GM12864 (cell line): ENCODE results near the gene ID4.

Source experiments
- DNase-seq: peaks from one replicate; pipeline ENCODE4 v3.0.0-alpha.2; 2011; ENCODE audit warnings: low read depth
- H3K4me3 ChIP-seq: 2 replicates; pipeline ENCODE4 v1.5.1; 2011; ENCODE audit warnings: mild to moderate bottlenecking, low read depth, low read length, control low read depth
- TF ChIP-seq, protein P1 (sequence below): IDR thresholded peaks from 2 replicates; pipeline ENCODE4 v1.5.1; 2011; ENCODE audit warnings: low read depth, mild to moderate bottlenecking, moderate library complexity, low read length, control low read depth, inconsistent platforms; ENCODE audit errors: missing control alignments

The ID4 gene

DNA sequence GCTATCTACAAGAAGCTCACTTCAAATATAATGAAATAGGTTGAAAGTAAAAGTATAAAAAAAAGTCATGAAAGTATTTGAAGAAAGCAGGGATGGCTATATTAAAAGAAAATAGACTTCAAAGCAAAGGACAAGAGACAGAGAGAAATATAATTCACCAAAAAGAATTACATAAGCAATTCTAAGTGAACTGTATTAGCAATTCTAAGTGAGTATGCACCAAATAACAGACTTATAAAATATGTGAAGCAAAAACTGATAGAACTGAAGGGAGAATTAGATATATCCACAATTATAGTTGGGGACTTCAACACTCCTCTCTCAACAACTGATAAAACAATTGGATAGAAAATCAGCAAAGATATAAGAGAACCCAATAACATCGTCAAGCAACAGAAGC is 38.8 kb upstream of the ID4 start:
- no peak overlapping the region for H3K4me3 ChIP-seq
- TF ChIP-seq, protein P1, sequence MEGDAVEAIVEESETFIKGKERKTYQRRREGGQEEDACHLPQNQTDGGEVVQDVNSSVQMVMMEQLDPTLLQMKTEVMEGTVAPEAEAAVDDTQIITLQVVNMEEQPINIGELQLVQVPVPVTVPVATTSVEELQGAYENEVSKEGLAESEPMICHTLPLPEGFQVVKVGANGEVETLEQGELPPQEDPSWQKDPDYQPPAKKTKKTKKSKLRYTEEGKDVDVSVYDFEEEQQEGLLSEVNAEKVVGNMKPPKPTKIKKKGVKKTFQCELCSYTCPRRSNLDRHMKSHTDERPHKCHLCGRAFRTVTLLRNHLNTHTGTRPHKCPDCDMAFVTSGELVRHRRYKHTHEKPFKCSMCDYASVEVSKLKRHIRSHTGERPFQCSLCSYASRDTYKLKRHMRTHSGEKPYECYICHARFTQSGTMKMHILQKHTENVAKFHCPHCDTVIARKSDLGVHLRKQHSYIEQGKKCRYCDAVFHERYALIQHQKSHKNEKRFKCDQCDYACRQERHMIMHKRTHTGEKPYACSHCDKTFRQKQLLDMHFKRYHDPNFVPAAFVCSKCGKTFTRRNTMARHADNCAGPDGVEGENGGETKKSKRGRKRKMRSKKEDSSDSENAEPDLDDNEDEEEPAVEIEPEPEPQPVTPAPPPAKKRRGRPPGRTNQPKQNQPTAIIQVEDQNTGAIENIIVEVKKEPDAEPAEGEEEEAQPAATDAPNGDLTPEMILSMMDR: no peak
- DNase-seq: no peak

DNA sequence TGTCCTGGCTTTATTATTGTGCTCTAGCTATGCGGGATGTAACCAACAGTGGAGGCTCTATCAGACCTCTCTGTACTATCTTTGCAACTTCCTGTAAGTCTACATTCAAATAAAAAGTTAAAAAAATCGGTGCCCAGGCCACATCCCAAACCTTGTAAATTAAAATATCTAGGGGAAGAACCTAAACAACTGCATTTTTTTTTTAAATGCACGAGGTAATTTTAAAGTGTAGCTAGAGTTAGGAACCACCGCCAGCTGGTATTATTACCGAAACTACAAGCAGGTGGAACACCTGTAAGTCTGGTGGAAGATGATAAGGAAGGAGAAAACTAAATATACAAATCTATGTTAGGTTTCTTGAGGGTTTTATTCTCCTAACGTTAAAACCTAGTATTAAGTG is 34.5 kb upstream of the ID4 start:
- DNase-seq: no peak
- TF ChIP-seq, protein P1: no peak
- H3K4me3 ChIP-seq: no peak overlapping the region

DNA sequence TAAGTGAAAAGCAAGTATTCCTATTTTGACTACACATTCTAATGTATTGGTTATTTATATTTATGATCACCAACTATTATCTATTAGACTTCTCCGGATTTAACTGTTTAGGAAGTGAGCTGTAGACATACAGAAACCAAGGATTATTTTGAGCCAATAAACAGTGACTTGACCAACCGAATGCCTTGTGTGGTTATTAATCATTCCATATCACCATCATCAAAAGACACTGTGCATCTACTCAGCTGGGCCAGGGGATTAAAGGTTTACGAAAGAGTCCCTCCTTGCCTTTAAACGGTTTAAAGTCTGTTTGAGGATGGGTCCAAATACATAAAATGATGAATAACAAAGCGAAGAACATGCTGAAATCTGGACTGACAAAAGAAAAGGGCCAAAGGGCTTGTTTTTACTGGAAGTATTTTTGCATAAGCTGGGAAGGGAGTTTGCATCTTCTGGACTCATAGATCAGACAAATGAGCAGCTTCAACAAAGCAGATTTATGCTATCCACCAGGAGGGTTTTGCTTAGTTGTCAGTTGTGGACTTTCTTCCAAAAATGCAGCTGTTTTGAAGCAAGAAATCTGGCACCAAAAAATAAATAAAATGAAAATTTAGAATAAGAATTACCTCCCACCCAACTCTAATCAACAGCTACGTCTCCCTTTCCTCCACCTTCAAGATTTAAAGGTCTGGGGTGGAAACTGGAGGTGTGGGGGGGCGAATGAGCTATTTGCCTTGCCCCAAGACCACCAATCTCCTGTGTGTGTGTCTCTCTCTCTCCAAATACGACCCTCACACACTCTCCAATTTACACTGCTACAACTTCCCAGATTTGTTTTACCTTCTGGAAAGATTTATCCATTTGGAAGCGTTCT is 33.6 kb upstream of the ID4 start:
- H3K4me3 ChIP-seq: no peak overlapping the region
- TF ChIP-seq, protein P1: no peak

DNA sequence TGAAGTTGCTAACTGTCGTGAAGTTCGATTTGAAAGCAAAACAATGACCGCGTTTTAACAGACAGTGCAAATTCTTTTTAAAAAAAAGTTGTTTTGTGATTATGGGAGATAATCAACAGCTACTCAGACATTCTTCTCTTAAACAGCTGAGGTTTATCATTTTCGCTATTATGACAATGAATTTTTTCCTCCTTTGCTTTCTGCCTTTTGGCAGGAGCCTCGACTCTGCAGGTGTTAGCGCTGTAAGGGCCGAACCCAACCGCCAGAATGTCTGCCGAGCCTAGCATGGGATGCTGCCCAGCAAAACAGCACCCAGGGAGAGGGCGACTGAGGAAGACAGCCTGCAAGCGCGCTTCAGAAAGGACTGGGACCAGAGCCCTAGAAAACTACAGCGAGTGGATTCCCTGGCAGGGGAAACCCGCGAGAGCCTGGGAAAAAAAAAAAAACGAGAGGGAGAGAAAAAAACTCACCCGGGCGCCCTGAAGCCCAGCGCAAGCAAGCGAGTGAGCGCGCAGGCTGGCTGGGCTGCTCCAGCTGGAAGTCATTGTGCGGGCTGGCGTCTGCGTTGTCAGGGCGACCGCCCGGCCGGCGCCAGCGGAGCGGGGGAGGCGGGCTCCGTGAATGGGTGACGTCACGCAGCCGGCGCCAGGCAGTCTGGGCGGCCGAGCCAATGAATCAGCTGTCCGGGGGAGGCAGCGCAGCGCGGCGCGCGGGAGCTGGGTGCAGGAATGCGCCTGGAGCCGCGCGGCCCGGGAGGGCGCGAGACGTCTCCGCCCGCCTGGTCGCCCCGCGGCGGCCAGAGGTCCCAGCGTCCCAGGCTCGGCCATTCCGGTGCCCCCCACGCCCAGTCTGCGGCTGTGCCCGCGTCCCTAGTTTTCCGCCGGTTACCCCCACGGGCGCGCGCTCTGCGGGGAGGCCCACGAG is 32.7 kb upstream of the ID4 start:
- TF ChIP-seq, protein P1: no peak
- peak overlapping the region; percentile 32 for H3K4me3 ChIP-seq
- no peak for DNase-seq

More for the DNA sequence above, 33.6 kb upstream of the ID4 start:
- no peak for DNase-seq

DNA sequence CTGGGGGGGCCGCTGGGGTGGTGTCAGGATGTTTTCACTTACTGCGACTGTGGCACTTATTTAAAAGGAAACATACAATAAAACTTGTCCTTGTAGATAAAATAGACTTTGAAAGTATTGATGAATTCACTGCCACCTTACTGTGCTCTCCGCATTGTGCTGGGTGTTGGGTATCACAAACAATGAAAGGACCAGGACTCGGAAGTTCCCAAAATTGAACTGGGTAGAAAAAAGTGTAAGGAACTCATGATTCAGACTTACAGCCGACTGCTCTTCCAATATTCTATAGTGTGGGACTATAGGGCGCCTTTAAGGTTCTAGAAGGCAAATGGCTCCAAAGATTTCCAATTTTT is 32.1 kb upstream of the ID4 start:
- peak overlapping the region; percentile 32; the same call in 1 of the 2 replicates for H3K4me3 ChIP-seq
- TF ChIP-seq, protein P1: no peak
- no peak for DNase-seq

DNA sequence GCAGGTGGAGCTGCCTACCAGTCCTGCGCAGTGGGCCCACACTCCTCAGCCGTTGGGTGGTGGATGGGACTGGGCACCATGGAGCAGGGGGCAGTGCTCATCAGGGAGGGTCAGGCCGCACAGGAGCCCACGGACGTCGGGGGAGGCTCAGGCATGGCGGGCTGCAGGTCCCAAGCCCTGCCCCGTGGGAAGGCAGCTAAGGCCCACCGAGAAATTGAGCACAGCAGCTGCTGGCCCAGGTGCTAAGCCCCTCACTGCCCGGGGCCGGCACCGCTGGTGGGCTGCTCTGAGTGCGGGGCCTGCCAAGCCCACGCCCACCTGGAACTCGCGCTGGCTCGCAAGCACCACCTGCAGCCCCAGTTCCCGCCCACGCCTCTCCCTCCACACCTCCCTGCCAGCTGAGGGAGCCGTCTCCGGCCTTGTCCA is 30.2 kb upstream of the ID4 start:
- no peak for DNase-seq
- TF ChIP-seq, protein P1: no peak
- no peak overlapping the region for H3K4me3 ChIP-seq
